ENCODE results near the gene TRIM24.

Gene TRIM24

DNA sequence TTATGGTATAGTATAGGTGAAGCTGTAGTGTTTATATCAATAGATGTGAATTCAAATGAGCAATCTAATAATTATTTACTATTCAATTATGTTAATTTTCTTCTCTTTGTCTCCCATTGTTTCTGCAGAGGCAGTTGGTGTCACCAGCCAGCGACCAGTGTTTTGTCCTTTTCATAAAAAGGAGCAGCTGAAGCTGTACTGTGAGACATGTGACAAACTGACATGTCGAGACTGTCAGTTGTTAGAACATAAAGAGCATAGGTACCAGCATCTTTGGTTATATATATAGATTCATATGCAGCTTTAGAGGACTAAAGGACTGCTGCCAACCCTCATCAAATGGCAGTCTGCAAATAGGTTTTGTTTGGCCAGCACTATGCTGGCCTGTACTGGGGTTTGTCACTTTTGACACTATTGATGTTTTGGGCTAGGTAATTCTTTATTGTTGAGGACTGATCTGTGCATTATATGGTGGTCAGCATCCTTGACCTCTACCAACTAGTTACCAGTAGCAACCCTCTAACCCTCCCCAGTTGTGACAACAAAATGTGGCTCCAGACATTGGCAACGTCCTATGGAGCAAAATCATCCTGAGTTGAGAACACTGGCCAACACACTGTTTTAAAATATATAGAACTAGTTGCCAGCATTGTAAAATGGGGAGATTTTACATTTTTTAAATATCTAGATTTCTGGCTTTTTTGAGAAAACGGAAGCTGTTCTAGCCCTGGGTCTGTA lies 59.2 kb downstream of the TRIM24 start:
- Histone ChIP-seq H3K27ac (no peak overlapping the region), H3K27me3 (ENCODE audit: insufficient read depth, low read depth, severe bottlenecking) (no peaks in the 10 kb centered on the region), H3K4me3 (ENCODE audit: low read depth, low read length) (no peak overlapping the region), H3K36me3 (peaks cover 44% of the 10 kb centered on the region), H3K9me3 (ENCODE audit: severe bottlenecking) (no peaks in the 10 kb centered on the region)
- no peak for DNase-seq
- TF ChIP-seq, protein P1, sequence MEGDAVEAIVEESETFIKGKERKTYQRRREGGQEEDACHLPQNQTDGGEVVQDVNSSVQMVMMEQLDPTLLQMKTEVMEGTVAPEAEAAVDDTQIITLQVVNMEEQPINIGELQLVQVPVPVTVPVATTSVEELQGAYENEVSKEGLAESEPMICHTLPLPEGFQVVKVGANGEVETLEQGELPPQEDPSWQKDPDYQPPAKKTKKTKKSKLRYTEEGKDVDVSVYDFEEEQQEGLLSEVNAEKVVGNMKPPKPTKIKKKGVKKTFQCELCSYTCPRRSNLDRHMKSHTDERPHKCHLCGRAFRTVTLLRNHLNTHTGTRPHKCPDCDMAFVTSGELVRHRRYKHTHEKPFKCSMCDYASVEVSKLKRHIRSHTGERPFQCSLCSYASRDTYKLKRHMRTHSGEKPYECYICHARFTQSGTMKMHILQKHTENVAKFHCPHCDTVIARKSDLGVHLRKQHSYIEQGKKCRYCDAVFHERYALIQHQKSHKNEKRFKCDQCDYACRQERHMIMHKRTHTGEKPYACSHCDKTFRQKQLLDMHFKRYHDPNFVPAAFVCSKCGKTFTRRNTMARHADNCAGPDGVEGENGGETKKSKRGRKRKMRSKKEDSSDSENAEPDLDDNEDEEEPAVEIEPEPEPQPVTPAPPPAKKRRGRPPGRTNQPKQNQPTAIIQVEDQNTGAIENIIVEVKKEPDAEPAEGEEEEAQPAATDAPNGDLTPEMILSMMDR (IDR thresholded peaks at IDR 0.05; ENCODE audit: low read depth, low read length): no peak

DNA sequence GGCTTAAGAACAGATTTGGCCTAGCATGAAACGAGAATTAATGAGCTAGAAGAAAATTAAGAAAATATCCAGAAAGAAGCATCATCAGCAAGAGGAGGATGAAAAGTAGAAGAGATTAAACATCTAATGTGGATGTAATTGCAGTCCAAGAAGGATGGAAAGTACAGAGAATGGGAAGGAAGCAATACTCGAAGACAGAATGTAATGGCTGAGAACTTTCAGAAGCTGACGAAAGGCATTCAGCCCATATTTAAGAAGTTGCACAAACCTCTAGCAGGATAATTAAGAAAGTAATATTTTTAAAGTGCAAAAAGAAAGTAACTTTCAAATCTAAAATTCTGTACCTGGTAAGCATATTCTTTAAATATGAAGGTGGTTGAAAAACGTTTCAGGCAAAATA lies 60.7 kb downstream of the TRIM24 start:
- DNase-seq: no peak
- TF ChIP-seq, protein P1 (IDR thresholded peaks at IDR 0.05; ENCODE audit: low read depth, low read length): no peak
- H3K36me3 ChIP-seq: peaks cover 41% of the 10 kb centered on the region
- no peak overlapping the region for H3K4me3 ChIP-seq (ENCODE audit: low read depth, low read length)
- H3K27me3 ChIP-seq (ENCODE audit: insufficient read depth, low read depth, severe bottlenecking): no peaks in the 10 kb centered on the region
- no peaks in the 10 kb centered on the region for H3K9me3 ChIP-seq (ENCODE audit: severe bottlenecking)
- no peak overlapping the region for H3K27ac ChIP-seq

DNA sequence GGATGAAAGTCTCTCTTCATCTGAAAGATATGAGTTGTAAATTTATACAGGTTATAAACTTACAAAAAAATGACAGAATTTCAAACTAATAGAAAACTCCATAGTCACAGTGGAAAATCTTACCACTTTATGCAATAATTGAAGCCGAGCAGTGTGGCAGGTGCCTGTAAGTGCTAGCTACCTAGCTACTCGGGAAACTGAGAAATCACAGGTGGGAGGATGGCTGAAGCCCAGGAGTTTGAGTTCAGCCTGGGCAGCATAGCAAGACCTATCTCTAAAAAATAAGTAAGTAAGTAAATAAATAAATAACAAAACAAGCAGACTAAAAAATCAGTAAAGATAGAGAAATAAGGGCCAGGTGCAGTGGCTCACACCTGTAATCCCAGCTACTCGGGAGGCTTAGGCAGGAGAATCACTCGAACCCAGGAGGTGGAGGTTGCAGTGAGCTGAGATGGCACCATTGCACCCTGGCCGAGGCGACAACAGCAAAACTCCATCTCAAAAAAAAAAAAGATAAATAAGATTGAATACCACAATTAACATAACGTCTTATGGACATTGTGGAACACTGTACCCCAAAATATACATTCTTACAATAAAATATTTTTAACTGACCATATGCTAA lies 61.9 kb downstream of the TRIM24 start:
- no peaks in the 10 kb centered on the region for H3K27me3 ChIP-seq (ENCODE audit: insufficient read depth, low read depth, severe bottlenecking)
- TF ChIP-seq, protein P1 (IDR thresholded peaks at IDR 0.05; ENCODE audit: low read depth, low read length): no peak
- no peak for DNase-seq
- no peak overlapping the region for H3K27ac ChIP-seq
- H3K36me3 ChIP-seq: peaks cover 44% of the 10 kb centered on the region
- no peaks in the 10 kb centered on the region for H3K9me3 ChIP-seq (ENCODE audit: severe bottlenecking)
- H3K4me3 ChIP-seq (ENCODE audit: low read depth, low read length): no peak overlapping the region

DNA sequence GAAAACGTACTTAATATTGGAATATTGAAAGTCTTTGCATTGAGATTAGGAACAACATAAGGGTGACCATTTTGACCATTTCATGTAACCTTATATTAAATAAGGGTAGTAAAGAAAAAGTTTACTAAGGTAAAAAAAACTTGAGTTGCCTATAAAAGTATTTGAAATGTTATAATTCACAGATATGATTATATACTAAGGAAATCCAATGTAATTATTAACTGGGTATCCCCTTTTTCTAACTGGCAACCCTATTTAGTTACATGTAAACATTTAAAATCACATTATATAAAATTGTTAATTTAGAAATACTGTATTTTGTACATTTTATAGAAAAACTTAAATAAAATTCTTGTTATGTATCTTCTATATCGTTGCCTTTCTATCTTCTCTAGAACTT lies 64.2 kb downstream of the TRIM24 start:
- TF ChIP-seq, protein P1 (IDR thresholded peaks at IDR 0.05; ENCODE audit: low read depth, low read length): no peak
- Histone ChIP-seq H3K27me3 (ENCODE audit: insufficient read depth, low read depth, severe bottlenecking) (no peaks in the 10 kb centered on the region), H3K9me3 (ENCODE audit: severe bottlenecking) (peaks cover 4% of the 10 kb centered on the region), H3K4me3 (ENCODE audit: low read depth, low read length) (no peak overlapping the region), H3K27ac (no peak overlapping the region), H3K36me3 (peaks cover 44% of the 10 kb centered on the region)
- no peak for DNase-seq

DNA sequence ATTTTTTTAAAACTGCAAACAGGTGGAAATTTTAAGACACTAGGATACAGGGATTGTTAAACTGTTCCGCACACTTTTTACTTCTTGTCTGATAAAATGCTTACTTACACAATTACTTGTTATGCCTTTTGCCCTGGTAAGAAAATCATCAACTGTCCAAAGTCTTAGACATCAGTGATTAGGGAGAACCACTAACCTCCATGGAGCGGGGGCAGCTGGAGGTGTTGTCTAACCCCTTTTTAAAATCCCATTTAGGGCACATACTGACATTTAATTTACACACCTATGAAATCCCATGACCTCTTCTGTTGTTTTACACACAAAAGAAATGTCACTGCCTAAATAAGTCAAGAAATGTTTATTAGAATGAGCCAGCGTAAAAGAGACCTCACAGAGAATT lies 65.7 kb downstream of the TRIM24 start:
- no peak for DNase-seq
- TF ChIP-seq, protein P1 (IDR thresholded peaks at IDR 0.05; ENCODE audit: low read depth, low read length): no peak
- no peaks in the 10 kb centered on the region for H3K27me3 ChIP-seq (ENCODE audit: insufficient read depth, low read depth, severe bottlenecking)
- H3K36me3 ChIP-seq: peaks cover 38% of the 10 kb centered on the region
- H3K27ac ChIP-seq: no peak overlapping the region
- H3K4me3 ChIP-seq (ENCODE audit: low read depth, low read length): no peak overlapping the region
- H3K9me3 ChIP-seq (ENCODE audit: severe bottlenecking): peaks cover 4% of the 10 kb centered on the region
